ENCODE data around the gene GTPBP8. TPM values are rescaled to one million over a fixed set of nuclear protein-coding genes. Genes with fewer than 3 reads are reported as not detected.
A peak's percentile ranks its signal among the peaks of the same experiment; 100 is the strongest.
"Not testable (repeated sequence)": the region's sequence is repeated elsewhere in the genome, so short reads cannot be mapped to it uniquely, and the experiment has no call there.

The GTPBP8 gene
- polyA plus RNA-seq, 2 donors, result 4.7 to 14.8 TPM

DNA sequence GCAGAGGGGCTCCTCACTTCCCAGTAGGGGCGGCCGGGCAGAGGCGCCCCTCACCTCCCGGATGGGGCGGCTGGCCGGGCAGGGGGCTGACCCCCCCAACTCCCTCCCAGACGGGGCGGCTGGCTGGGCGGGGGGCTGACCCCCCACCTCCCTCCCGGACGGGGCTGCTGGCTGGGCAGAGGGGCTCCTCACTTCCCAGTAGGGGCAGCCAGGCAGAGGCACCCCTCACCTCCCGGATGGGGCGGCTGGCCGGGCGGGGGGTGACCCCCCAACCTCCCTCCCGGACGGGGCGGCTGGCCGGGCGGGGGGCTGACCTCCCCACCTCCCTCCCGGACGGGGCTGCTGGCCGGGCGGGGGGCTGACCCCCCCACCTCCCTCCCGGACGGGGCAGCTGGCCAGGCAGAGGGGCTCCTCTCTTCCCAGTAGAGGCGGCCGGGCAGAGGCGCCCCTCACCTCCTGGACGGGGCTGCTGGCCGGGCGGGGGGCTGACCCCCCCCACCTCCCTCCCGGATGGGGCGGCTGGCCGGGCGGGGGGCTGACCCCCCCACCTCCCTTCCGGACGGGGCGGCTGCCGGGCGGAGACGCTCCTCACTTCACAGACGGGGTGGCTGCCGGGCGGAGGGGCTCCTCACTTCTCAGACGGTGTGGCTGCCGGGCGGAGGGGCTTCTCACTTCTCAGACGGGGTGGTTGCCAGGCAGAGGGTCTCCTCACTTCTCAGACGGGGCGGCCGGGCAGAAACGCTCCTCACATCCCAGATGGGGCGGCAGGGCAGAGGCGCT lies 55.6 kb downstream of the GTPBP8 start:
- not testable (repeated sequence) for H3K4me3 ChIP-seq (ENCODE audit: low read depth in 1 of 2, low read length in 2 of 2); H3K9me3 ChIP-seq (ENCODE audit: control insufficient read depth in 2 of 2, insufficient read depth in 1 of 2, low read depth in 1 of 2, low read length in 1 of 2); H3K36me3 ChIP-seq (ENCODE audit: control insufficient read depth in 2 of 2, insufficient read depth in 2 of 2, low read length in 1 of 2); H3K27me3 ChIP-seq (ENCODE audit: control insufficient read depth in 1 of 2, insufficient read depth in 2 of 2, low read length in 2 of 2); H3K27ac ChIP-seq (ENCODE audit: low read depth in 2 of 2, low read length in 1 of 2); H3K4me1 ChIP-seq (ENCODE audit: control insufficient read depth in 2 of 2, insufficient read depth in 2 of 2, low read length in 1 of 2)
- WGBS, 2 donors, result 93 to 96% methylated on average over 24 to 55 of the region's 55 CpGs

DNA sequence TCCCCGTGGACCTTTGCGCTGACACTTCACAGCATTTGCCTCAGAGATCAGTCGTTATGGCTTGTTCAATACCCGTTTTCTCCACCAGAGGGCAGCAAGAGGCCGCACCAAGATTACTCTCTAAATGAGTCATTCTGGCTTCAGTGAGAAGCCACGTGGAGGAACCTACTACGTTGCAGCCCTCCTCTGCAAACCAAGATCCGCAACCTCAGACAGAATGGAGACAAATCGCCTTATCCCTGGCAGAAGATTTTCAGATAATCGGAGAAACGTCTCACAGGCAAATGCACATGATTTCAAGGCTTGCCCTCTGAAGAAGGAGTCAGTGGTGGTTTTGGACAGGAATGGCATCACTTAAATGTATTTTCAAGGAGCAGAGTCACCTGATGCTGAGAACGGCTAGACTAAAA lies 60.5 kb downstream of the GTPBP8 start:
- Histone ChIP-seq H3K4me1 (ENCODE audit: control insufficient read depth in 2 of 2, insufficient read depth in 2 of 2, low read length in 1 of 2) (no peaks in the 10 kb centered on the region), H3K27me3 (ENCODE audit: control insufficient read depth in 1 of 2, insufficient read depth in 2 of 2, low read length in 2 of 2) (no peaks in the 10 kb centered on the region), H3K4me3 (ENCODE audit: low read depth in 1 of 2, low read length in 2 of 2) (no peak overlapping the region), H3K27ac (ENCODE audit: low read depth in 2 of 2, low read length in 1 of 2) (peak overlapping the region in 1 of 2 donors; percentile 29), H3K9me3 (ENCODE audit: control insufficient read depth in 2 of 2, insufficient read depth in 1 of 2, low read depth in 1 of 2, low read length in 1 of 2) (no peaks in the 10 kb centered on the region), H3K36me3 (ENCODE audit: control insufficient read depth in 2 of 2, insufficient read depth in 2 of 2, low read length in 1 of 2) (no peaks in the 10 kb centered on the region)
- 3 to 5% methylated on average over 12 of the region's 12 CpGs for WGBS, 2 donors

Other genes with a start within 250 kb of the GTPBP8 start
- gene CD200R1L, start 144.1 kb upstream of the GTPBP8 start, polyA plus RNA-seq, result not detected
- gene CD200R1, start 15.9 kb upstream of the GTPBP8 start, polyA plus RNA-seq, result 1 to 10 TPM; 1.5 to 2.2 TPM
- 10 to 100 TPM; 26.6 to 29.6 TPM for gene BOC, start 220.6 kb downstream of the GTPBP8 start, polyA plus RNA-seq